ENCODE measurements around the gene GK2.

The GK2 gene

DNA sequence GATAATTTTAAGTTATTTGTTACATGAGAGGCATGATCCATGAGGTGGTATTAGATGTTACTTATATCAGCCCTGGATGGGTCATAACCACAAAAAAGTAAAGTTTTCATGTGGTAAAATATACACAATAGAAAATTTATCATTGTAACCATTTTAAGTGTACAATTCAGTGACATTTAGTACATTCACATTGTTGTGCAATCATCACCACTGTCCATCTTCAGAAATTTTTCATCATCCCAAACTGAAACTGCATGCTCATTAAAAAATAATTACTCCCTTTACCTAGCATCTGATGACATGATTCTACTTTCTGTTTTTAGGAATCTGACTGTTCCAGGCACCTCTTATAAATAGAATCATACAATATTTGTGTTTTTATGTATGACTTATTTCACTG lies 11.2 kb downstream of the GK2 start:
- Histone ChIP-seq H3K27ac (ENCODE audit: insufficient read depth, low read depth, low read length, poor library complexity, severe bottlenecking) (no peak overlapping the region), H3K36me3 (ENCODE audit: control insufficient read depth, insufficient read depth, low read length) (no peaks in the 10 kb centered on the region), H3K4me3 (ENCODE audit: insufficient read depth, low read depth, low read length) (no peak overlapping the region), H3K27me3 (ENCODE audit: control insufficient read depth, insufficient read depth, low read length, poor library complexity, severe bottlenecking) (no peaks in the 10 kb centered on the region), H3K9me3 (ENCODE audit: control insufficient read depth, low read length) (no peaks in the 10 kb centered on the region), H3K4me1 (ENCODE audit: control insufficient read depth, insufficient read depth, low read length) (no peaks in the 10 kb centered on the region)

DNA sequence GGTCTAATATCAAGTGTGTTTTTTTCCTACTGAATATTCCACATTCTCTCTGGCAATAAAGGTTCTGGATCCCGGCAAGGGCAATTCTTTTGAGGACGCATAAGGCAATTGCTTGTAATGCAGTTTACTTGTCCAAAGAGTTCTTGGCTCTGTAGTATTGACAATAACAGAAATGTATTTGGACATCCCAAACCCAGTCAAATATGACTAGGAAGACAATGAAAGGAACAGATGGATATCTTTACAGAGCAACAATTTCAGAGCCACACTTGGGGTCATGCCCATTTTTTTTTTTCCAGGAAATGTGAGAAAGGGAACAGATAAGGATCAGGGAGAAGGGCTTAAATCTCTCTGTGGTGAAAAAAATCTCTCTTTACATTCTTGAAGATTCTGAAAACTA lies 12.2 kb downstream of the GK2 start:
- WGBS, 2 experiments, result 80 to 88% methylated on average over 1 to 2 of the region's 2 CpGs
- H3K4me3 ChIP-seq (ENCODE audit: insufficient read depth, low read depth, low read length), result no peak overlapping the region
- no peaks in the 10 kb centered on the region for H3K9me3 ChIP-seq (ENCODE audit: control insufficient read depth, low read length)
- no peaks in the 10 kb centered on the region for H3K36me3 ChIP-seq (ENCODE audit: control insufficient read depth, insufficient read depth, low read length)
- H3K27me3 ChIP-seq (ENCODE audit: control insufficient read depth, insufficient read depth, low read length, poor library complexity, severe bottlenecking), result no peaks in the 10 kb centered on the region
- H3K4me1 ChIP-seq (ENCODE audit: control insufficient read depth, insufficient read depth, low read length), result no peaks in the 10 kb centered on the region
- no peak overlapping the region for H3K27ac ChIP-seq (ENCODE audit: insufficient read depth, low read depth, low read length, poor library complexity, severe bottlenecking)

DNA sequence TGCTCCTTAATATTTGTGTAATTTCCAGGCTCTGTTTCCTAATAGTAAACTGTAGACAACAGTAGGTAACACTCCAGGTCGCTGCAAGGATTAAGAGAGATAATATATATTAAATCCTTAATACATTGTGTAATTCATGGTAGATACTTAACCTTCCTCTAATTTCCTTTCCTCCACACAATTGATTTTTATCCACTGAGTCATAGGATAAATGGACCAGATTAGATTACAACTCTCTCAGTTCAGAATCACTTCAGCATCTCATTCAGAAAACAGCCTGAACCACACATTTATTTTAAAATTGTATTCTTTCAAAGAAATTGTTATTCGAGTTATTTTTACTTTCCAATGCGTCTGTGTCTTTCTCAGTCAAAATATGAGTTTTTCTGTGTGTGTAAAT lies 17.1 kb downstream of the GK2 start:
- Histone ChIP-seq H3K4me3 (ENCODE audit: insufficient read depth, low read depth, low read length) (no peak overlapping the region), H3K27ac (ENCODE audit: insufficient read depth, low read depth, low read length, poor library complexity, severe bottlenecking) (no peak overlapping the region), H3K36me3 (ENCODE audit: control insufficient read depth, insufficient read depth, low read length) (no peaks in the 10 kb centered on the region), H3K9me3 (ENCODE audit: control insufficient read depth, low read length) (no peaks in the 10 kb centered on the region), H3K4me1 (ENCODE audit: control insufficient read depth, insufficient read depth, low read length) (no peaks in the 10 kb centered on the region), H3K27me3 (ENCODE audit: control insufficient read depth, insufficient read depth, low read length, poor library complexity, severe bottlenecking) (no peaks in the 10 kb centered on the region)
- no CpG with 5 or more reads among the region's 3 CpGs for WGBS, 2 experiments

DNA sequence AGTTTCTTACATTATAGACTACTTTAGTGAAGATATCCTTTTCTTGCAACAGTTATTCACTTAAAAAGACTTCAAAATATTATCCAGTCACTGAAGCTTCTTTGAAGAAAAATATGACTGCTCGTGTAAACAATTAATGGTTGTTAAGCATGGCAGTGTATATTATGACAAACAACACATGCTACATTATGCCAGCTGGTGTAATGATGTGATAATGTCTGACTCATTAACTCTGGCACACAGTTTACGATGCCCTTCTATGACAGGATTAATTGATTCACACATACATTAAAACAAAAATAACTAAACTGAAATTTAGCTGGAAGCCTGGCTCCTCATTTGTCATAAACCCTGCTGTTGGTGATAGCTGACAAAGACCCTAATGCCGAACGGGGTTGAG lies 22.4 kb downstream of the GK2 start:
- 89 to 91% methylated on average over 3 of the region's 4 CpGs for WGBS, 2 experiments
- H3K9me3 ChIP-seq (ENCODE audit: control insufficient read depth, low read length), result no peaks in the 10 kb centered on the region

DNA sequence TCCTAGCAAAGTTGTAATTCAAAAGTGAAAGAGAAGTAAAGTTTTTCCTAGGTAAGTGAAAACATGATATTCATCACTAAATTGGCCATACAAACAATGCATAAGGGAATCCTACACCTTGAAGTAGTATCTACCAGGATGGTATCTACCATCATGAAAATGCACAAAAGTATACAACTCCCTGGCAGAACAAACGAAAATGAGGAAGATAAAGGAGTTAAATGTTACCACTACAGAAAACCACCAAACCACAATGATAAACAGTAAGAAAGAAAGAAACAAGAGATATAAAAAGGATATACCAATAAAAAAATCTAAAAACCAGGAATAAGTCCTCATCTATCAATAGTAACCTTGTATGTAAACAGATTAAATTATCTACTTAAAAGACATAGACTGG lies 26.9 kb downstream of the GK2 start:
- Histone ChIP-seq H3K9me3 (ENCODE audit: control insufficient read depth, low read length) (no peaks in the 10 kb centered on the region), H3K4me1 (ENCODE audit: control insufficient read depth, insufficient read depth, low read length) (no peaks in the 10 kb centered on the region), H3K27ac (ENCODE audit: insufficient read depth, low read depth, low read length, poor library complexity, severe bottlenecking) (no peak overlapping the region), H3K4me3 (ENCODE audit: insufficient read depth, low read depth, low read length) (no peak overlapping the region), H3K27me3 (ENCODE audit: control insufficient read depth, insufficient read depth, low read length, poor library complexity, severe bottlenecking) (no peaks in the 10 kb centered on the region), H3K36me3 (ENCODE audit: control insufficient read depth, insufficient read depth, low read length) (no peaks in the 10 kb centered on the region)
- 100% methylated on average over 1 of the region's 1 CpG; no CpG with 5 or more reads in 1 of the 2 experiments for WGBS, 2 experiments

More for the DNA sequence above, 22.4 kb downstream of the GK2 start:
- Histone ChIP-seq H3K4me3 (ENCODE audit: insufficient read depth, low read depth, low read length) (no peak overlapping the region), H3K36me3 (ENCODE audit: control insufficient read depth, insufficient read depth, low read length) (no peaks in the 10 kb centered on the region), H3K27me3 (ENCODE audit: control insufficient read depth, insufficient read depth, low read length, poor library complexity, severe bottlenecking) (no peaks in the 10 kb centered on the region), H3K27ac (ENCODE audit: insufficient read depth, low read depth, low read length, poor library complexity, severe bottlenecking) (no peak overlapping the region), H3K4me1 (ENCODE audit: control insufficient read depth, insufficient read depth, low read length) (no peaks in the 10 kb centered on the region)

DNA sequence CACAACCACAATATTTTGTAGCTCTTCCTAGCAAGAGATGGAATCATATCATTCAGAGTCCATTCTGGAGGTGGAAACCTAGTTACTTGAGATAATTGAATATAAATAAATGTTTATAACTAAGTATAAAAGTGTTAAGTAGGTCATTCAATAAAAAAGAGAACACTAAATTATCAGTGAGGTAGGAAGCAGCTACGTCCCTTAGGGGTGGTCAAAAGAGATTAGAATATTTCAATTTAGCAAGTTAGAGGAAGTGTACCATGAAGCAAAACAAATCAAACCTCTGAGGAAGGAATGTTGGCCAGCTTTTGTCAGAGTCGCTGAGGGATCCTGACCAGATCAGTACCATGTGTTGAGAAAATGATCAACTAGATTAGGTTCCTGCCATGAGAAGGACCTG lies 38.0 kb downstream of the GK2 start:
- Histone ChIP-seq H3K36me3 (ENCODE audit: control insufficient read depth, insufficient read depth, low read length) (no peaks in the 10 kb centered on the region), H3K27ac (ENCODE audit: insufficient read depth, low read depth, low read length, poor library complexity, severe bottlenecking) (no peak overlapping the region), H3K4me1 (ENCODE audit: control insufficient read depth, insufficient read depth, low read length) (no peaks in the 10 kb centered on the region), H3K27me3 (ENCODE audit: control insufficient read depth, insufficient read depth, low read length, poor library complexity, severe bottlenecking) (no peaks in the 10 kb centered on the region), H3K4me3 (ENCODE audit: insufficient read depth, low read depth, low read length) (no peak overlapping the region), H3K9me3 (ENCODE audit: control insufficient read depth, low read length) (no peaks in the 10 kb centered on the region)
- 86 to 92% methylated on average over 2 of the region's 2 CpGs for WGBS, 2 experiments

DNA sequence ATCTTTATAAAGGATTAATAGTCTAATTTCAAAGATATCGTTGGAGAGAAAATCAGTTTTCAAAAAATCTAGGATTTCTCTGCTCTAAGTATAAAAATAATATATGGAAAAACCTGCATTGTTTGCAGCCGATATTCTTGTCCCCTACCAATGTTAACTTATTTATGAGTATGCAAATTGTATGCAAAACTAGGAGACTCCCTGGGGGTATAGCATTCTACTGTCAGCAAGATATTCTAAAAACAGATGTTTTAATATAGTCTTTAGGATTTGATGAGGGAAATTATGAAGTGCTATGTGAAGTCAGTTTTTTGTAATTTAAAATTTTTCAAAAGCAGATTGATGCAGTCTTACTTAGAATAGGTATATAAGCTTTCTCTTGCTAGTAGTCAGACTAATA lies 40.9 kb downstream of the GK2 start:
- Histone ChIP-seq H3K27me3 (ENCODE audit: control insufficient read depth, insufficient read depth, low read length, poor library complexity, severe bottlenecking) (no peaks in the 10 kb centered on the region), H3K9me3 (ENCODE audit: control insufficient read depth, low read length) (no peaks in the 10 kb centered on the region), H3K4me3 (ENCODE audit: insufficient read depth, low read depth, low read length) (no peak overlapping the region), H3K27ac (ENCODE audit: insufficient read depth, low read depth, low read length, poor library complexity, severe bottlenecking) (no peak overlapping the region), H3K4me1 (ENCODE audit: control insufficient read depth, insufficient read depth, low read length) (no peaks in the 10 kb centered on the region), H3K36me3 (ENCODE audit: control insufficient read depth, insufficient read depth, low read length) (no peaks in the 10 kb centered on the region)
- WGBS, 2 experiments, result 89% methylated on average over 1 of the region's 2 CpGs; no CpG with 5 or more reads in 1 of the 2 experiments

DNA sequence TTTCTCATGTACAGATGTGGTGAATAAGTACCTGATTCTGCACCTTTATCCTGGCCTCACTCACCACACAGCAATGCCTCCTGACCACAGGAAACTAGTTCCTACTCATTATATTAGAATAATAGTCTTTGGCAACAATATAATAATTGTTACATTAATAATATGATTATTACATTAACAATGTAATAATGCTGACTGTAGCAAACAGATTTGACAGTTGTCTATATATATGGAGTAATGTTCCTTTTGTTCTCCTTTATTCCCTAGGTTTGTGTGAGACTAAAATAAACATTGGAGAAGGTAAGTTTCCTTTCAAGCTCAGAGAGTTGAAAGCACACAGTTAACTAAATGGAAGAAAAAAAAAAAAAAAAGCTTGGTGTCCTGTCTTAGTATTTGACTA lies 41.6 kb downstream of the GK2 start:
- Histone ChIP-seq H3K27me3 (ENCODE audit: control insufficient read depth, insufficient read depth, low read length, poor library complexity, severe bottlenecking) (no peaks in the 10 kb centered on the region), H3K4me3 (ENCODE audit: insufficient read depth, low read depth, low read length) (no peak overlapping the region), H3K27ac (ENCODE audit: insufficient read depth, low read depth, low read length, poor library complexity, severe bottlenecking) (no peak overlapping the region), H3K9me3 (ENCODE audit: control insufficient read depth, low read length) (no peaks in the 10 kb centered on the region), H3K36me3 (ENCODE audit: control insufficient read depth, insufficient read depth, low read length) (no peaks in the 10 kb centered on the region), H3K4me1 (ENCODE audit: control insufficient read depth, insufficient read depth, low read length) (no peaks in the 10 kb centered on the region)

DNA sequence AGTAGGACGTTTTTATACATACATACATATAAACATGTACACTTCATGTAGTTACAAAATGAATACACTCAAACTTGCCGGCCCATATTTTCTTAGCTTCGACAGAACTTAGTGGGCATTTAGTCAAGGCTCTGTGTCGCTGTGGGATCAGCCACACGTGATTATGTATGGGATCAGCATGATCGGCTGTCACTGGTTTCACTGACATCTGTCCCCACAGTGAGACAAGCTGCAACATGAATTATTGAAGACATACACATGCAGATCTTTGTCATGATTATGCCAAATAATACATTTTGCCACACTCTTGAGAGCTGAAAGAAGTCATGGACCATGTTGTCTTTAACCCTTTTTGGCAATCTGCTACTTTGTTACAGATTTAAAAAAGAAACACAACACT lies 44.0 kb downstream of the GK2 start:
- no peaks in the 10 kb centered on the region for H3K9me3 ChIP-seq (ENCODE audit: control insufficient read depth, low read length)
- no peak overlapping the region for H3K27ac ChIP-seq (ENCODE audit: insufficient read depth, low read depth, low read length, poor library complexity, severe bottlenecking)
- no peaks in the 10 kb centered on the region for H3K4me1 ChIP-seq (ENCODE audit: control insufficient read depth, insufficient read depth, low read length)
- H3K4me3 ChIP-seq (ENCODE audit: insufficient read depth, low read depth, low read length), result no peak overlapping the region
- no peaks in the 10 kb centered on the region for H3K27me3 ChIP-seq (ENCODE audit: control insufficient read depth, insufficient read depth, low read length, poor library complexity, severe bottlenecking)
- WGBS, 2 experiments, result 93 to 94% methylated on average over 5 of the region's 6 CpGs
- H3K36me3 ChIP-seq (ENCODE audit: control insufficient read depth, insufficient read depth, low read length), result no peaks in the 10 kb centered on the region

DNA sequence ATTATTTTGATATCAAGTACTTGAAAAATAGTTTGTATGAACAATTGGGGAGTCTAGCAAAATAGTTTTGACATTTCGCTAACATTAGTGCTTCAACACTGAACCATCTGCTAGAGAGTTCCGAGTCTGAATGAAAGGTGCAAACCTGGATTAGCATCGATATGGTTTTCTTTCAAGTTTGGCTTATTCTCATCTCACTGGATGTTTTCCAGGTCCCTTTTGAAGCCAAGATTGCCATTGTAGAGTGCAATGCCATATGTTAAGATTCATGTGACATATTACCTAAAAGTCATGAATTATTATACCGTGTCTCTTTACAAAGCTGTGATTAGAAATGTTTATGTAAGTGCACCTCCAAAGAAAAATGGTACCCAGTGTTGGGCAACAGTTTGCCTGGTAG lies 45.4 kb downstream of the GK2 start:
- WGBS, 2 experiments, result 94 to 95% methylated on average over 4 of the region's 4 CpGs
- no peaks in the 10 kb centered on the region for H3K9me3 ChIP-seq (ENCODE audit: control insufficient read depth, low read length)
- no peak overlapping the region for H3K27ac ChIP-seq (ENCODE audit: insufficient read depth, low read depth, low read length, poor library complexity, severe bottlenecking)
- H3K27me3 ChIP-seq (ENCODE audit: control insufficient read depth, insufficient read depth, low read length, poor library complexity, severe bottlenecking), result no peaks in the 10 kb centered on the region
- no peaks in the 10 kb centered on the region for H3K36me3 ChIP-seq (ENCODE audit: control insufficient read depth, insufficient read depth, low read length)
- H3K4me1 ChIP-seq (ENCODE audit: control insufficient read depth, insufficient read depth, low read length), result no peaks in the 10 kb centered on the region
- H3K4me3 ChIP-seq (ENCODE audit: insufficient read depth, low read depth, low read length), result no peak overlapping the region

DNA sequence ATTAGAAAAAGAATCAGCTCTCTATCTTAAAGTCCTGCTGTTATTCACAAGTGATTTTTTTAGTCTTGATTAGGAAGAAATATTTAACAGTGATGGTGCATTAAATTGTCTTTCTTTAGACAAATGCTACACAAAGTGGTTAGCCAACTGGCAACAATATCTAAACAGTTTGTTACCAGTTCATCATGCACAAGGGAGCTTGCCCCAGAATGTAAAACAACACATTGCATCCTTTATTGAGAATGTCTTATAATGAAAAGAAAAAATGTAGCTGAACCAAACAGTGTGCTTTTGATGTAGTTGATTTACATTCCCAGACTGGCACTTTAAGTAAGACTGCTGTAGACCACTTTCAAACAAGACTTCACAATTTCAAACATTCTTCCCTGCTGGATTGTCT lies 48.0 kb downstream of the GK2 start:
- Histone ChIP-seq H3K27me3 (ENCODE audit: control insufficient read depth, insufficient read depth, low read length, poor library complexity, severe bottlenecking) (no peaks in the 10 kb centered on the region), H3K9me3 (ENCODE audit: control insufficient read depth, low read length) (no peaks in the 10 kb centered on the region), H3K36me3 (ENCODE audit: control insufficient read depth, insufficient read depth, low read length) (no peaks in the 10 kb centered on the region), H3K27ac (ENCODE audit: insufficient read depth, low read depth, low read length, poor library complexity, severe bottlenecking) (no peak overlapping the region), H3K4me1 (ENCODE audit: control insufficient read depth, insufficient read depth, low read length) (no peaks in the 10 kb centered on the region), H3K4me3 (ENCODE audit: insufficient read depth, low read depth, low read length) (no peak overlapping the region)
